Measurements from ENCODE around the gene CAMK1D. TPM values are rescaled to one million over a fixed set of nuclear protein-coding genes. Genes with fewer than 3 reads are reported as not detected.
"Not testable (repeated sequence)": the region's sequence is repeated elsewhere in the genome, so short reads cannot be mapped to it uniquely, and the experiment has no call there.

CAMK1D gene
- total and polyA plus RNA-seq, 9 donors, result 1.8 to 11.7 (median 5.5) TPM

DNA sequence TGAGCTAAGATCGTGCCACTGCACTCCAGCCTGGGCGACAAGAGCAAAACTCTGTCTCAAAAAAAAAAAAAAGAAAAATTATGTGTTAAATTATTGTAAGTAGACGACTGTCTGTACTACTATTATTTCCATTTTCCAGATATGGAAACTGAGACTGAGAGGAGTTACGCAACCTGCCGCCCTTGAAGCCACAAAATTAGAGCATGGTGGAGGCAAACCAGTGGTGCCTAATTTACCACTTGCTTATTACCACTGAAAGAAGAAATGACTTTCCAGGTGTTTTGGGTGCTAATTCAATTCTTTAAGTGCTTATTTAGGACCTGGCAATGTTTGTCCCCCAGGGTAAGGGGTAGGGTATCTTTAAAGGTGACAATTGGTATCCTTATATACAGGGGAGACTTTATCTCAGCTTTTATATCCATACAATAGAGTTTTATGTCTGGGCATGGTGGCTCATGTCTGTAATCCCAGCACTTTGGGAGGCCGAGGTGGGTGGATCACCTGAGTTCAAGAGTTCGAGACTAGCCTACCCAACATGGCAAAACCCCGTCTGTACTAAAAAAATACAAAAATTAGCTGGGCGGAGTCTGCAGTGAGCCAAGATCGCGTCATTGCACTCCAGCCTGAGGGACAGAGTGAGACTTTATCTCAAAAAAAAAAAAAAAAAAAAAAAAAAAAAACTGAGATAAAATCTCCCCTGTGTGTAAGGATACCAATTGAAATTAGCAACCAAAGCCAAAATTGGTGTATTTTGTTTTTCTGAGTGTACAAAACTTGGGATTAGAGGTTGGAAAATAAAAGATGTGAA is 16.6 kb upstream of the CAMK1D start:
- Histone ChIP-seq H3K4me3 (no peak overlapping the region), H3K27me3 (no peaks in the 10 kb centered on the region), H3K27ac (no peak overlapping the region), H3K9me3 (no peaks in the 10 kb centered on the region), H3K36me3 (no peaks in the 10 kb centered on the region), H3K4me1 (ENCODE audit: insufficient read depth) (peaks cover 2% of the 10 kb centered on the region)
- TF ChIP-seq EP300 (IDR thresholded peaks at IDR 0.05), result no peak
- TF ChIP-seq, protein P1, sequence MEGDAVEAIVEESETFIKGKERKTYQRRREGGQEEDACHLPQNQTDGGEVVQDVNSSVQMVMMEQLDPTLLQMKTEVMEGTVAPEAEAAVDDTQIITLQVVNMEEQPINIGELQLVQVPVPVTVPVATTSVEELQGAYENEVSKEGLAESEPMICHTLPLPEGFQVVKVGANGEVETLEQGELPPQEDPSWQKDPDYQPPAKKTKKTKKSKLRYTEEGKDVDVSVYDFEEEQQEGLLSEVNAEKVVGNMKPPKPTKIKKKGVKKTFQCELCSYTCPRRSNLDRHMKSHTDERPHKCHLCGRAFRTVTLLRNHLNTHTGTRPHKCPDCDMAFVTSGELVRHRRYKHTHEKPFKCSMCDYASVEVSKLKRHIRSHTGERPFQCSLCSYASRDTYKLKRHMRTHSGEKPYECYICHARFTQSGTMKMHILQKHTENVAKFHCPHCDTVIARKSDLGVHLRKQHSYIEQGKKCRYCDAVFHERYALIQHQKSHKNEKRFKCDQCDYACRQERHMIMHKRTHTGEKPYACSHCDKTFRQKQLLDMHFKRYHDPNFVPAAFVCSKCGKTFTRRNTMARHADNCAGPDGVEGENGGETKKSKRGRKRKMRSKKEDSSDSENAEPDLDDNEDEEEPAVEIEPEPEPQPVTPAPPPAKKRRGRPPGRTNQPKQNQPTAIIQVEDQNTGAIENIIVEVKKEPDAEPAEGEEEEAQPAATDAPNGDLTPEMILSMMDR (IDR thresholded peaks at IDR 0.05), result no peak
- TF ChIP-seq POLR2A (IDR thresholded peaks at IDR 0.05), result no peak
- WGBS, 3 donors, result 87 to 90% (median 89%) methylated on average over 11 of the region's 11 CpGs
- DNase-seq, result no peak
- intact Hi-C loops (cut with DNase I), result no loop called here

DNA sequence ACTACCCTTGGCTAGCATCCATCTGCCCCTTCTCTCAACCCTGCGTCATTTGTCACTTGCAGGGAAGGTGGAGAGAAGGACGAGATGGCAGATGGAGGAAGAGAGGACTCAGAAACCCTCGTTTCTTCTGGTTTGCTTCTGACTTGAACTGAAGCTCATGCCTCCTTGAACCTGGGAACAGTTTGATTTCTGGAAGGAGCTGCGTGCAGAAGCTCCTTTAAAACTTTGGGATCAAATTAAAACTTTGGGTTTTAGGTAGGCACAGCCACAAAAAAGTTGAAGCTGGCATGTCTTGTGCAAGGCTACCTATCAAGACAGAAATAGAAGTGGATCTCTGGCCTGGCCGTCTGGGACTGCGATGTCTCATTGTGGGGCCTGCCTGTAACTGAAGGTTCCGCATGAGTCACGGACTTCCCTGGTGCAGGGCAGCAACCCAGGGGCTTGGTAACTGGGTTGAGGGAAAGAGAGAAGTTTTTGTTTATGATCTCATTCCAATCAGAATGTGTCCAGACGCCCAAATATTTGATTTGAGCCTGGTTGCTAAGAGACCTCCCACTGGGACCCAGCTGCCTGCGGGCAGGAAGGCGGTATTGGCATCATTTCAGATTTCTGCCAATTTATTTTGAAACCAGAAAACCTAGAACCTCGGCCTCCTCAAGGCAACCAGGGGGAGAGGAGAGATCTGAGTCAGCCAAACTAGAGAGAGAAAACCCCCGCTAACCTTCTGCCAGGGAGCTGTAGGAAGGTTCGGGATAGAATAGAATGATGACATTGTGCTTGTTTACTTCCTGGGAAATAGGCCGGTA is 15.8 kb upstream of the CAMK1D start:
- no peaks in the 10 kb centered on the region for H3K36me3 ChIP-seq
- no peak overlapping the region for H3K4me3 ChIP-seq
- no peak overlapping the region for H3K27ac ChIP-seq
- H3K27me3 ChIP-seq, result no peaks in the 10 kb centered on the region
- intact Hi-C loops (cut with DNase I), result no loop called here
- H3K9me3 ChIP-seq, result no peaks in the 10 kb centered on the region
- peak; percentile 25 to 60 (median 28) for DNase-seq
- TF ChIP-seq, protein P1 (IDR thresholded peaks at IDR 0.05), result no peak
- TF ChIP-seq POLR2A (IDR thresholded peaks at IDR 0.05), result no peak
- no peak for TF ChIP-seq EP300 (IDR thresholded peaks at IDR 0.05)
- peaks cover 2% of the 10 kb centered on the region for H3K4me1 ChIP-seq (ENCODE audit: insufficient read depth)
- 47 to 57% (median 51%) methylated on average over 15 of the region's 15 CpGs for WGBS, 3 donors

DNA sequence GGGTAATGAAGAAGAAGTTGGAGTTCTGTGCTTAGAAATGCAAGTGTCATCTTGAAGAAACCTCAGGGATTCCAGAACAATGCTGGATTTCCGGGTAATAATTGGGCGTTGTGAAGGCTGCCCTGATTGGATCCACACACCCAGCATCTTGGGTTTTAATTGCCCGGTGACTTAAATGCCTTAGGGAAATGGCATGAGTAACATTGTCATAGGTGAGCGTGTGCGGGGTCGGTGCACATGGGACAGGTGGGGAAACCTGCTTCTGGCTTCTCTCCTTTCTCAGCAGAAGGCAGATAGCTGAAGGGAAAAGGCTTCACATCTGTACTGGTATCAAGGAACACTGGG is 15.2 kb upstream of the CAMK1D start:
- H3K4me1 ChIP-seq (ENCODE audit: insufficient read depth), result peaks cover 2% of the 10 kb centered on the region
- no peak for DNase-seq
- H3K9me3 ChIP-seq, result no peaks in the 10 kb centered on the region
- H3K4me3 ChIP-seq, result no peak overlapping the region
- no peaks in the 10 kb centered on the region for H3K36me3 ChIP-seq
- no peak overlapping the region for H3K27ac ChIP-seq
- WGBS, 3 donors, result 89 to 93% (median 90%) methylated on average over 6 of the region's 6 CpGs
- H3K27me3 ChIP-seq, result no peaks in the 10 kb centered on the region
- intact Hi-C loops (cut with DNase I), result no loop called here
- TF ChIP-seq EP300 (IDR thresholded peaks at IDR 0.05), result no peak
- no peak for TF ChIP-seq POLR2A (IDR thresholded peaks at IDR 0.05)
- TF ChIP-seq, protein P1 (IDR thresholded peaks at IDR 0.05), result no peak

DNA sequence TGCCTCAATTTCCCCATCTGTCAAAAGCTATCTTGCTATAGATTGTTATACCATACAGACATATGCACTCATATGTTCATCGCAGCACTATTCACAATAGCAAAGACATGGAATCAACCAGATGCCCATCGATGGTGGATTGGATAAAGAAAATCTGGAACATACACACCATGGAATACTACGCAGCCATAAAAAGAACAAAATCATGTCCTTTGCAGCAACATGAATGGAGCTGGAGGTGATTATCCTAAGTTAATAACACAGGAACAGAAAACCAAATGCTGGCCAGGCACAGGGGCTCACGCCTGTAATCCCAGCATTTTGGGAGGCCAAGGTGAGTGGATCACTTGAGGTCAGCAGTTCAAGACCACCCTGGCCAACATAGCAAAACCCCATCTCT is 14.2 kb upstream of the CAMK1D start:
- H3K9me3 ChIP-seq; H3K4me1 ChIP-seq (ENCODE audit: insufficient read depth); H3K36me3 ChIP-seq; H3K27ac ChIP-seq; intact Hi-C loops (cut with DNase I); DNase-seq; H3K4me3 ChIP-seq; H3K27me3 ChIP-seq: not testable (repeated sequence)
- 70 to 75% (median 73%) methylated on average over 4 of the region's 4 CpGs for WGBS, 3 donors
